GM12878 (cell line): ENCODE results near the gene BET1. TPM values are rescaled to one million over a fixed set of nuclear protein-coding genes. Genes with fewer than 3 reads are reported as not detected.

Source experiments
- ATAC-seq: fragments of 200-7000 bp; cut with Tn5 transposase; 3 replicates; pipeline ENCODE4 v1.9.1; 2020; ENCODE audit warnings: mild to moderate bottlenecking, moderate library complexity
- BruUV-seq: library from RNA; stranded (reverse); fragments of 400-500 nt; replicated peaks from 2 replicates; lab custom pipeline; 2021; lab: Mats Ljungman, UMichigan
- CTCF ChIA-PET: fragments of 300-600 bp; sonication (Branson Sonifier 250); formaldehyde crosslinking; extraction: SDS; loops from one replicate; lab custom pipeline; 2021; ENCODE audit warnings: inconsistent platforms; lab: Yijun Ruan, JAX
- POLR2A ChIA-PET: fragments of 350-600 bp; formaldehyde crosslinking; extraction: SDS; loops from one replicate; lab custom pipeline; 2021; ENCODE audit warnings: inconsistent platforms; lab: Charles Lee
- RAD21 ChIA-PET: fragments of 300-600 bp; sonication (Branson Sonifier 250); formaldehyde crosslinking; loops from one replicate; lab custom pipeline; 2023; ENCODE audit warnings: antibody characterized with exemption; ENCODE audit not compliant: unreplicated experiment; lab: Charles Lee
- SMC1A ChIA-PET: fragments of 300-600 bp; sonication (Branson Sonifier 250); formaldehyde crosslinking; loops from one replicate; lab custom pipeline; 2023; ENCODE audit not compliant: unreplicated experiment, uncharacterized antibody; lab: Charles Lee
- DNase-seq: peaks from one replicate; pipeline ENCODE4 v3.0.0-alpha.2; 2011; ENCODE audit warnings: low read depth, low spot score
- FAIRE-seq: peaks from 3 replicates; lab custom pipeline; 2011; peaks lifted over from hg19 to GRCh38; lab: Jason Lieb, UNC
- H2AFZ ChIP-seq: 2 replicates; pipeline ENCODE4 v1.6.0; 2011; ENCODE audit warnings: low read depth, low read length, control low read depth; ENCODE audit not compliant: control insufficient read depth
- H3K27ac ChIP-seq: 2 replicates; pipeline ENCODE4 v1.5.1; 2011; ENCODE audit warnings: control low read depth; ENCODE audit not compliant: control insufficient read depth, insufficient read depth
- H3K27me3 ChIP-seq, 2 experiments: replicated peaks in 1 of 2; 2 replicates each; pipeline versions ENCODE4 v1.6.0 to v1.6.1; 2011; ENCODE audit warnings: low read length in 1 of 2; ENCODE audit not compliant: control insufficient read depth in 2 of 2, insufficient read depth in 2 of 2
- H3K36me3 ChIP-seq, 2 experiments: 2 replicates each; pipeline ENCODE4 v1.5.1; 2011; ENCODE audit warnings: low read length in 1 of 2; ENCODE audit not compliant: control insufficient read depth in 2 of 2, insufficient read depth in 2 of 2
- H3K4me1 ChIP-seq: 2 replicates; pipeline ENCODE4 v1.6.1; 2011; ENCODE audit warnings: mild to moderate bottlenecking, low read length, moderate library complexity, mixed read lengths; ENCODE audit not compliant: control insufficient read depth, insufficient read depth
- H3K4me2 ChIP-seq: 2 replicates; pipeline ENCODE4 v1.6.0; 2011; ENCODE audit warnings: control low read depth; ENCODE audit not compliant: control insufficient read depth, insufficient read depth
- H3K4me3 ChIP-seq: fragments of 200-600 bp; sonication (generic); 2 replicates; pipeline ENCODE4 v1.5.1; 2016
- H3K79me2 ChIP-seq: 2 replicates; pipeline ENCODE4 v1.6.0; 2011; ENCODE audit warnings: low read length; ENCODE audit not compliant: control insufficient read depth, insufficient read depth
- H3K9ac ChIP-seq: 2 replicates; pipeline ENCODE4 v1.8.0; 2011; ENCODE audit warnings: low read length, control low read depth, mixed read lengths; ENCODE audit not compliant: control insufficient read depth, insufficient read depth
- H3K9me3 ChIP-seq: replicated peaks from 3 replicates; pipeline ENCODE4 v1.5.1; 2011; ENCODE audit warnings: mild to moderate bottlenecking, low read length; ENCODE audit not compliant: control insufficient read depth, insufficient read depth
- H4K20me1 ChIP-seq: 2 replicates; pipeline ENCODE4 v1.6.0; 2011; ENCODE audit not compliant: control insufficient read depth, insufficient read depth
- BCLAF1 ChIP-seq: fragments of 450-650 bp; IDR thresholded peaks from 2 replicates; pipeline ENCODE4 v1.6.1; 2017; ENCODE audit warnings: antibody characterized with exemption, mild to moderate bottlenecking, moderate library complexity
- BHLHE40 ChIP-seq, 2 experiments: fragments of 450-650 bp in 1 of 2; IDR thresholded peaks; 2 replicates each; pipeline ENCODE4 v1.6.1; 2011 to 2017; ENCODE audit warnings: low read depth in 2 of 2, borderline replicate concordance in 1 of 2, improper control_type of control experiment in 1 of 2, low read length in 1 of 2, mild to moderate bottlenecking in 1 of 2
- EZH2 ChIP-seq: IDR thresholded peaks from 2 replicates; pipeline ENCODE4 v1.6.1; 2012; ENCODE audit warnings: low read depth, mild to moderate bottlenecking, control low read depth, inconsistent platforms, low read length, borderline replicate concordance; ENCODE audit not compliant: control insufficient read depth
- HDGF ChIP-seq: fragments of 450-650 bp; IDR thresholded peaks from 2 replicates; pipeline ENCODE4 v1.6.1; 2016; ENCODE audit warnings: antibody characterized with exemption
- KLF5 ChIP-seq: fragments of 450-650 bp; IDR thresholded peaks from 2 replicates; pipeline ENCODE4 v1.6.1; 2014; ENCODE audit warnings: mild to moderate bottlenecking; ENCODE audit not compliant: partially characterized antibody
- MLLT1 ChIP-seq: fragments of 450-650 bp; IDR thresholded peaks from 2 replicates; pipeline ENCODE4 v1.6.1; 2016; ENCODE audit warnings: mild to moderate bottlenecking
- NFYB ChIP-seq: IDR thresholded peaks from 2 replicates; pipeline ENCODE4 v1.6.1; 2011; ENCODE audit warnings: low read depth, mild to moderate bottlenecking, low read length, improper control_type of control experiment, moderate library complexity; ENCODE audit not compliant: insufficient read depth
- NR2F1 ChIP-seq: fragments of 450-650 bp; conservative IDR thresholded peaks from 2 replicates; pipeline ENCODE4 v1.6.1; 2017; ENCODE audit warnings: mild to moderate bottlenecking
- PAX5 ChIP-seq: IDR thresholded peaks from 2 replicates; pipeline ENCODE4 v1.6.1; 2011; ENCODE audit warnings: low read depth, low read length, borderline replicate concordance
- SIX5 ChIP-seq: IDR thresholded peaks from 2 replicates; pipeline ENCODE4 v1.6.1; 2011; ENCODE audit warnings: mild to moderate bottlenecking, low read depth, low read length, moderate library complexity; ENCODE audit not compliant: severe bottlenecking
- SUZ12 ChIP-seq: fragments of 200-600 bp; sonication (generic); IDR thresholded peaks from one replicate; pipeline ENCODE4 v1.6.1; 2018; ENCODE audit warnings: antibody characterized with exemption, mild to moderate bottlenecking; ENCODE audit not compliant: unreplicated experiment
- TCF12 ChIP-seq: IDR thresholded peaks from 2 replicates; pipeline ENCODE4 v1.6.1; 2011; ENCODE audit warnings: low read depth, mild to moderate bottlenecking, low read length
- ZNF207 ChIP-seq: fragments of 450-650 bp; IDR thresholded peaks from 2 replicates; pipeline ENCODE4 v1.6.1; 2014; ENCODE audit warnings: antibody characterized with exemption, mild to moderate bottlenecking, borderline replicate concordance
- ZNF217 ChIP-seq: fragments of 450-650 bp; IDR thresholded peaks from 2 replicates; pipeline ENCODE4 v1.6.1; 2017; ENCODE audit warnings: antibody characterized with exemption, mild to moderate bottlenecking
- ZNF622 ChIP-seq: fragments of 450-650 bp; IDR thresholded peaks from 2 replicates; pipeline ENCODE4 v1.6.1; 2017; ENCODE audit warnings: mild to moderate bottlenecking, inconsistent platforms
- WGBS: methylation state at CpG from one replicate; pipeline ENCODE4 v1.1.6; 2016; ENCODE audit warnings: low lambda C conversion rate; ENCODE audit not compliant: insufficient replicate concordance, insufficient coverage; ENCODE audit errors: missing lambda C conversion rate; 5-methylcytosine and 5-hydroxymethylcytosine counted together
- in situ Hi-C: fragments of 300-500 bp; cut with MboI; formaldehyde crosslinking; loops from 9 replicates; pipeline ENCODE4 v1.14.3; 2018; ENCODE audit warnings: mixed read lengths
- intact Hi-C: fragments of 100-400 bp; cut with micrococcal nuclease; formaldehyde crosslinking; loops from one replicate; pipeline ENCODE4 v1.14.2; 2022; ENCODE audit not compliant: unreplicated experiment
- polyA plus RNA-seq, 11 experiments: library from polyadenylated mRNA; depleted of rRNA in 4 of 11; unstranded in 6 of 11; stranded (reverse) in 5 of 11; fragments of >200 nt; fragmentation: Nextera tagmentation in 4 of 11; fragmentation: Illumina TruSeq in 1 of 11; extraction: Ambion mirVana in 4 of 11; extraction: Trizol in 1 of 11; gene quantifications; 1 replicate in 1 of 11; 2 replicates in 10 of 11; pipeline versions ENCODE4 v1.2.1 to v1.2.3, GENCODE V29; 2011 to 2016; ENCODE audit warnings: inconsistent platforms in 2 of 11, missing spikeins in 2 of 11, low read depth in 1 of 11
- total RNA-seq, 4 experiments: library from RNA; depleted of rRNA in 3 of 4; stranded (reverse); fragments of >200 nt in 3 of 4; fragmentation: Illumina TruSeq in 1 of 4; extraction: Trizol in 1 of 4; gene quantifications; 2 replicates each; pipeline versions ENCODE4 v1.2.1 to v1.2.3, GENCODE V29; 2013 to 2021
- TF ChIP-seq, protein P1 (sequence below): fragments of 450-650 bp; IDR thresholded peaks from 2 replicates; pipeline ENCODE4 v1.6.1; 2017; ENCODE audit warnings: mild to moderate bottlenecking, moderate library complexity

The BET1 gene
- total and polyA plus RNA-seq, 10 of the 15 experiments (the other 5 are each of a cell fraction or from before 2014, with no cell fraction given): 12.5 to 99.5 (median 28.4) TPM

DNA sequence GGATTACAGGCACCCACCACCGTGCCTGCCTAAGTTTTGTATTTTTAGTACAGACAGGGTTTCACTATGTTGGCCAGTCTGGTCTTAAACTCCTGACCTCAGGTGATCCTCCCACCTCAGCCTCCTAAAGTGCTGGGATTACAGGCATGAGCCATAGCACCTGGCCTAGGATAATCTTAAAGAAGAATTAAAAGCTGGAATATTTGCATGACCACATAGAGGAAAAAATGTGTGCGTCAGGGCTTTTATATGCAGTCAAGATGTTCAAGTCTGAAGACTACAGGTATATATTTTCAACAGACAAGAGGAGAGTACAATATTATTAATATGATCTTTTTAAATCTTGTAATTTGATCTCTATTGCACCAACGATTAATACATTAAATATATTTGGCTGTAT lies 43.2 kb downstream of the BET1 start (continued):
- no peak for TF ChIP-seq SUZ12

DNA sequence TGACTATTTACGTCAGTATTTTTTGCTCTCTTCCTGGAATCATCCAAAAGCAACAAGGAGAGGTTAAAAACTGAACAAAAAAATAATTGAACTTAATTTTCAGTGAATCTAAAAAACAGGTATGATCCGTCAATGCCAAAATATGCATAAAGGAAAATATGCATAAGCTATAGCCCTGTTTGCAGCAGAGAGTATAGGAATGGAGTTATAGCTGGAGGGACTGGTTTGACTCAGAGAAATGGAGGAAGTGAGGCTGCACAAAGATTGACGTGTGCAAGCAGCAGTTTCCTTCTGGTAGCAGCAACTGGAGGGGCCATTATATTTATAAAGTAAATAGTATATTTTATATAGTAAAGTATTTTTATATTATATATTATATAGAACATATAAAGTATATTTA lies 45.5 kb downstream of the BET1 start:
- in situ Hi-C loops: no loop called here
- Histone ChIP-seq H3K36me3 (no peaks in the 10 kb centered on the region), H3K4me3 (no peak overlapping the region), H3K4me2 (no peak overlapping the region), H3K27me3 (no peaks in the 10 kb centered on the region), H3K79me2 (no peaks in the 10 kb centered on the region), H3K4me1 (no peaks in the 10 kb centered on the region), H3K9me3 (no peaks in the 10 kb centered on the region), H3K27ac (no peak overlapping the region), H3K9ac (no peak overlapping the region), H2AFZ (no peak overlapping the region), H4K20me1 (no peaks in the 10 kb centered on the region)
- ChIA-PET CTCF (interaction anchor here (0.7 to 1.4 kb wide), 2 partner anchors 9 to 129 kb away, joined by 3 read pairs; no protein-coding TSS in a partner anchor), POLR2A (no interaction called here), SMC1A (no interaction called here), RAD21 (no interaction called here)
- ATAC-seq (peak; percentile 31; the same call in 1 of the 3 replicates), FAIRE-seq (no peak), DNase-seq (no peak)
- no TSS peak for BruUV-seq
- WGBS: 66% methylated on average over 3 of the region's 3 CpGs
- intact Hi-C loops: no loop called here
- TF ChIP-seq KLF5 (no peak), TCF12 (no peak), NR2F1 (no peak), BHLHE40 (IDR thresholded peaks at IDR 0.05; ENCODE audit: borderline replicate concordance in 1 of 2, low read depth in 2 of 2, low read length in 1 of 2) (no peak), SIX5 (no peak), EZH2 (no peak), HDGF (no peak), NFYB (no peak), ZNF207 (no peak), BCLAF1 (no peak), PAX5 (no peak), ZNF622 (no peak), ZNF217 (no peak), MLLT1 (no peak)
- TF ChIP-seq, protein P1, sequence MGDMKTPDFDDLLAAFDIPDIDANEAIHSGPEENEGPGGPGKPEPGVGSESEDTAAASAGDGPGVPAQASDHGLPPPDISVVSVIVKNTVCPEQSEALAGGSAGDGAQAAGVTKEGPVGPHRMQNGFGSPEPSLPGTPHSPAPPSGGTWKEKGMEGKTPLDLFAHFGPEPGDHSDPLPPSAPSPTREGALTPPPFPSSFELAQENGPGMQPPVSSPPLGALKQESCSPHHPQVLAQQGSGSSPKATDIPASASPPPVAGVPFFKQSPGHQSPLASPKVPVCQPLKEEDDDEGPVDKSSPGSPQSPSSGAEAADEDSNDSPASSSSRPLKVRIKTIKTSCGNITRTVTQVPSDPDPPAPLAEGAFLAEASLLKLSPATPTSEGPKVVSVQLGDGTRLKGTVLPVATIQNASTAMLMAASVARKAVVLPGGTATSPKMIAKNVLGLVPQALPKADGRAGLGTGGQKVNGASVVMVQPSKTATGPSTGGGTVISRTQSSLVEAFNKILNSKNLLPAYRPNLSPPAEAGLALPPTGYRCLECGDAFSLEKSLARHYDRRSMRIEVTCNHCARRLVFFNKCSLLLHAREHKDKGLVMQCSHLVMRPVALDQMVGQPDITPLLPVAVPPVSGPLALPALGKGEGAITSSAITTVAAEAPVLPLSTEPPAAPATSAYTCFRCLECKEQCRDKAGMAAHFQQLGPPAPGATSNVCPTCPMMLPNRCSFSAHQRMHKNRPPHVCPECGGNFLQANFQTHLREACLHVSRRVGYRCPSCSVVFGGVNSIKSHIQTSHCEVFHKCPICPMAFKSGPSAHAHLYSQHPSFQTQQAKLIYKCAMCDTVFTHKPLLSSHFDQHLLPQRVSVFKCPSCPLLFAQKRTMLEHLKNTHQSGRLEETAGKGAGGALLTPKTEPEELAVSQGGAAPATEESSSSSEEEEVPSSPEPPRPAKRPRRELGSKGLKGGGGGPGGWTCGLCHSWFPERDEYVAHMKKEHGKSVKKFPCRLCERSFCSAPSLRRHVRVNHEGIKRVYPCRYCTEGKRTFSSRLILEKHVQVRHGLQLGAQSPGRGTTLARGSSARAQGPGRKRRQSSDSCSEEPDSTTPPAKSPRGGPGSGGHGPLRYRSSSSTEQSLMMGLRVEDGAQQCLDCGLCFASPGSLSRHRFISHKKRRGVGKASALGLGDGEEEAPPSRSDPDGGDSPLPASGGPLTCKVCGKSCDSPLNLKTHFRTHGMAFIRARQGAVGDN: no peak
